ENCODE results near the gene SH3BP1.

- TF ChIP-seq CTCF (IDR thresholded peaks at IDR 0.05; ENCODE audit: insufficient read depth, low read length, poor library complexity, severe bottlenecking), result no peak
- no peak for TF ChIP-seq EZH2phosphoT487 (conservative IDR thresholded peaks at IDR 0.05; ENCODE audit: low read length)
These were observed 30.1 kb downstream of the SH3BP1 start for GRCh38 chr22:37669586-37669985.
